ENCODE results near the gene TIE1. TPM values are rescaled to one million over a fixed set of nuclear protein-coding genes. Genes with fewer than 3 reads are reported as not detected.

TIE1 gene
- total and polyA plus RNA-seq, 2 of the 13 experiments (the other 11 are each of a cell fraction or from before 2014, with no cell fraction given): 0.58 to 0.84 TPM

DNA sequence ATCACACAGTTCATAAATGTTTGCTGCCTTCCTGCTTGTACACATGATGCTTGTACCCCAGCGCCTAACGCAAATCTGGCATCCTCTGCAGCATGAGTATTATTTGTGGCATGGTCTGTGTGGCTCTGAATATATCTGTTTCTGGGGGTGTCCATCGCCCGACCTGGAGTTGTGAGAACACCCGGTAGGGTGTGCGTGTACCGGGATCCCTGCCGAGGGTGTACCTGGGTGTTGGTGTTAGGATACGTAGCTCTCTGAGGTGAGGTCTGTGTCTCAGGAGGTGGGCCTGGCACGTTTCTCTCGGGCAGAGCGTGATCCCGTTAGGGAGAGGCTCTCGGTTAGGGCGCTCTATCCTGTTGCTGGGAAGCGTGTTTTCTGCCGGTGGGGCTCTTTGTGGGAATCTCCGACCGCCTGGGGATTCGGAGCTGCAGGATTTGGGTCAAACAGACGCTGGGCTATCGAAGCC lies 47.6 kb downstream of the TIE1 start (continued):
- TF ChIP-seq, protein P1, sequence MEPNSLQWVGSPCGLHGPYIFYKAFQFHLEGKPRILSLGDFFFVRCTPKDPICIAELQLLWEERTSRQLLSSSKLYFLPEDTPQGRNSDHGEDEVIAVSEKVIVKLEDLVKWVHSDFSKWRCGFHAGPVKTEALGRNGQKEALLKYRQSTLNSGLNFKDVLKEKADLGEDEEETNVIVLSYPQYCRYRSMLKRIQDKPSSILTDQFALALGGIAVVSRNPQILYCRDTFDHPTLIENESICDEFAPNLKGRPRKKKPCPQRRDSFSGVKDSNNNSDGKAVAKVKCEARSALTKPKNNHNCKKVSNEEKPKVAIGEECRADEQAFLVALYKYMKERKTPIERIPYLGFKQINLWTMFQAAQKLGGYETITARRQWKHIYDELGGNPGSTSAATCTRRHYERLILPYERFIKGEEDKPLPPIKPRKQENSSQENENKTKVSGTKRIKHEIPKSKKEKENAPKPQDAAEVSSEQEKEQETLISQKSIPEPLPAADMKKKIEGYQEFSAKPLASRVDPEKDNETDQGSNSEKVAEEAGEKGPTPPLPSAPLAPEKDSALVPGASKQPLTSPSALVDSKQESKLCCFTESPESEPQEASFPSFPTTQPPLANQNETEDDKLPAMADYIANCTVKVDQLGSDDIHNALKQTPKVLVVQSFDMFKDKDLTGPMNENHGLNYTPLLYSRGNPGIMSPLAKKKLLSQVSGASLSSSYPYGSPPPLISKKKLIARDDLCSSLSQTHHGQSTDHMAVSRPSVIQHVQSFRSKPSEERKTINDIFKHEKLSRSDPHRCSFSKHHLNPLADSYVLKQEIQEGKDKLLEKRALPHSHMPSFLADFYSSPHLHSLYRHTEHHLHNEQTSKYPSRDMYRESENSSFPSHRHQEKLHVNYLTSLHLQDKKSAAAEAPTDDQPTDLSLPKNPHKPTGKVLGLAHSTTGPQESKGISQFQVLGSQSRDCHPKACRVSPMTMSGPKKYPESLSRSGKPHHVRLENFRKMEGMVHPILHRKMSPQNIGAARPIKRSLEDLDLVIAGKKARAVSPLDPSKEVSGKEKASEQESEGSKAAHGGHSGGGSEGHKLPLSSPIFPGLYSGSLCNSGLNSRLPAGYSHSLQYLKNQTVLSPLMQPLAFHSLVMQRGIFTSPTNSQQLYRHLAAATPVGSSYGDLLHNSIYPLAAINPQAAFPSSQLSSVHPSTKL (CRISPR knock-in tag; IDR thresholded peaks at IDR 0.05): no peak
- TF ChIP-seq, protein P2, sequence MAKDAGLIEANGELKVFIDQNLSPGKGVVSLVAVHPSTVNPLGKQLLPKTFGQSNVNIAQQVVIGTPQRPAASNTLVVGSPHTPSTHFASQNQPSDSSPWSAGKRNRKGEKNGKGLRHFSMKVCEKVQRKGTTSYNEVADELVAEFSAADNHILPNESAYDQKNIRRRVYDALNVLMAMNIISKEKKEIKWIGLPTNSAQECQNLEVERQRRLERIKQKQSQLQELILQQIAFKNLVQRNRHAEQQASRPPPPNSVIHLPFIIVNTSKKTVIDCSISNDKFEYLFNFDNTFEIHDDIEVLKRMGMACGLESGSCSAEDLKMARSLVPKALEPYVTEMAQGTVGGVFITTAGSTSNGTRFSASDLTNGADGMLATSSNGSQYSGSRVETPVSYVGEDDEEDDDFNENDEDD (CRISPR knock-in tag; IDR thresholded peaks at IDR 0.05; ENCODE audit: borderline replicate concordance): no peak
- TF ChIP-seq ZKSCAN8 (CRISPR knock-in tag; IDR thresholded peaks at IDR 0.05; ENCODE audit: borderline replicate concordance) (no peak), NFE2L1 (CRISPR knock-in tag; IDR thresholded peaks at IDR 0.05; ENCODE audit: borderline replicate concordance) (0 out of 2 replicates have a peak, but pooled peaks have one; percentile 66), RBM22 (optimal IDR thresholded peaks at IDR 0.05; ENCODE audit: low read length) (peak; percentile 61), RAD21 (CRISPR knock-in tag; IDR thresholded peaks at IDR 0.05) (no peak), EEA1 (CRISPR knock-in tag; IDR thresholded peaks at IDR 0.05; ENCODE audit: borderline replicate concordance) (no peak), POGZ (CRISPR knock-in tag; IDR thresholded peaks at IDR 0.05) (0 out of 2 replicates have a peak, but pooled peaks have one; percentile 6), ZBTB10 (CRISPR knock-in tag; IDR thresholded peaks at IDR 0.05; ENCODE audit: borderline replicate concordance) (no peak), ZNF737 (CRISPR knock-in tag; IDR thresholded peaks at IDR 0.05; ENCODE audit: borderline replicate concordance) (0 out of 2 replicates have a peak, but pooled peaks have one; percentile 53), ZNF792 (CRISPR knock-in tag; IDR thresholded peaks at IDR 0.05) (0 out of 2 replicates have a peak, but pooled peaks have one; percentile 8), PITX1 (CRISPR knock-in tag; IDR thresholded peaks at IDR 0.05) (peak; percentile 33; the same call in 1 of the 2 replicates), ZBTB39 (CRISPR knock-in tag; IDR thresholded peaks at IDR 0.05) (0 out of 2 replicates have a peak, but pooled peaks have one; percentile 59), SMAD9 (CRISPR knock-in tag; IDR thresholded peaks at IDR 0.05) (no peak), ZFP1 (CRISPR knock-in tag; IDR thresholded peaks at IDR 0.05) (no peak), FOXM1 (CRISPR knock-in tag; IDR thresholded peaks at IDR 0.05) (0 out of 2 replicates have a peak, but pooled peaks have one; percentile 6), ZNF430 (CRISPR knock-in tag; IDR thresholded peaks at IDR 0.05) (no peak), RFX3 (CRISPR knock-in tag; IDR thresholded peaks at IDR 0.05) (0 out of 2 replicates have a peak, but pooled peaks have one; percentile 3), ZNF501 (CRISPR knock-in tag; IDR thresholded peaks at IDR 0.05) (peak; percentile 80), ZNF263 (CRISPR knock-in tag; IDR thresholded peaks at IDR 0.05) (peak; percentile 11; the same call in 1 of the 2 replicates), GATA4 (IDR thresholded peaks at IDR 0.05; ENCODE audit: borderline replicate concordance, low read depth) (no peak)

Data from HepG2 (cell line).